GM19099 (cell line): ENCODE measurements around the gene HECW1.

Experiments used
- POLR2A ChIP-seq: IDR thresholded peaks from 3 replicates; pipeline ENCODE4 v1.6.1; 2011; ENCODE audit warnings: low read depth; ENCODE audit not compliant: insufficient read length; ENCODE audit errors: extremely low read depth

The HECW1 gene

DNA sequence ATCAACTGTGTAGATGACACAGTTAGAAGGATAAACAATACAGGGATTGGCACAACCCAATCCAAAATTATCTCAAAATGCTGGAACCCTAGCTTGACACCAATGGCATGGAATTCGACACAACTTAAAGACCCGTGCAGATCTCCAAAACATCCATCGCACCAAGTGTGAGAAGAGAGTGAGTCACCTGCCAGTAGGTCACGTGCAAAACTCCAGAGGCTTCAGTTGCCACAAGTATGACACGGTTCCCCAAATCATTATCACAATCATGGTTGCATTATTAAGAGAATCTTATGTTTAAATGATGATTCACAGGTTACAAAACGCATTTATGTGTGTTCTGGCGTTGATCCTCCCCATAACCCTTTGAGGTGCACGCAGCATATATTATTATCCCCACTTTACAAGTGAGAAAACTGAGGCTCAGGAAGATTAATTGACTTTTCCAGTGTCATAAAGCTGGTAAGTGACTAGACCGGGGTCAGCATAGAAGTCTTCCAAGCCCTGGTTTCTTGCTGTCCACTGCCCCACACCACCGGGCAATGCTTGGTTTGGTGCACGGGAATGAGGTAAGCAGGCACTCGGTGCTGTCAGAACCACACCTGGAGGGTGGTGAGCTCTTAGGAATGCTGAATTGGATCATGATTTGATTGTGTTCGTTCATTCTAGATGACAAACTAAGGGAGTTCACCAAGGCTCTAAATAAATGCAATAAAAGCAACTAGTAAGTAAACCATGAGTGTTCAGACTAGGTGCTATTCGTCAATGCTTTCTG is 446.9 kb downstream of the HECW1 start:
- no peak for TF ChIP-seq POLR2A

DNA sequence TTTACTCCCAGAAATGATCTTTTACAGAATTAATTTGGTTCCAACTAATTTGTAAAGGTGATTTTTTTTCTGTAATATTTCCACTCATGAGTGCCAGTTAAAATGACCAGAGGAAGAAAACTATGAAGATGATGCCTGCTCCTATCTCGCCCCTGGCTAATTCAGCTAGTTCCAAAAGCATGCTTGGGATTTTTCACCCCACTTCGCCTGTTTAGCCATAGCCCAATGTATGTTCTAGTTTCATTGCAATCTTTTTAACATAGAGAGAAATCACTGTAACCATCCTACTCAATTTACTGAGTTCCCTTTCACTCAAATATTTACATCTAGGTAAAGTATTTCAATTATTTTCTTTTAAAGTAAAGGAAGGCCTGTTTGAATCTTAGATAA is 447.5 kb downstream of the HECW1 start:
- TF ChIP-seq POLR2A: no peak

DNA sequence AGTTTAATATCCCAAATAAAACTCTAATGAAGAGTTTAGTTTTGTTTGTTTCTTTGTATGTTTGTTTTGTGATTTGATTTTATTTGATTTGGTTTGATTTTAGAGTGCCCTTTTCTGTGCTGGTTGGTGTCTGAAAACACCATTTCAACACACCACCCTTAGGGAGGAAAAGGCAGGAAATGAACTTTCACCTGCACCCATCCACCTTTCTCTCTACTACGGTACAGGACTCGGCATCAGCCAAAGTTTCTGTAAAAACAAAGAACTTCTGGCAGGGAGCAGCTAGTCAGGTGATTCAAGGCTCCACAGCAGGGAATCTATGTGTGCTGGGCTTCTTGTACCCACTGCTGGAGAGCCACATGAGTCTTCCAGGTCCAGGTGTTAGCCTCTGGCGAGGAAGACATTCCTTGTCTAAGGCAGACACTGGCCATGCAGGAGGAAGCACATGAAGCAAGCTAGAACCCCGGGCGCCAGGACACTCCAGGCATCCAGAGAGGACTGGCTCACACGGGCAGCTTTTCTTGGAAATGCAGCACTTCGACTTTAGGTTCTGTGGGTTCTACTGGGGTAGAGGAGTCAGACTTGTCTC is 448.4 kb downstream of the HECW1 start:
- TF ChIP-seq POLR2A: no peak

DNA sequence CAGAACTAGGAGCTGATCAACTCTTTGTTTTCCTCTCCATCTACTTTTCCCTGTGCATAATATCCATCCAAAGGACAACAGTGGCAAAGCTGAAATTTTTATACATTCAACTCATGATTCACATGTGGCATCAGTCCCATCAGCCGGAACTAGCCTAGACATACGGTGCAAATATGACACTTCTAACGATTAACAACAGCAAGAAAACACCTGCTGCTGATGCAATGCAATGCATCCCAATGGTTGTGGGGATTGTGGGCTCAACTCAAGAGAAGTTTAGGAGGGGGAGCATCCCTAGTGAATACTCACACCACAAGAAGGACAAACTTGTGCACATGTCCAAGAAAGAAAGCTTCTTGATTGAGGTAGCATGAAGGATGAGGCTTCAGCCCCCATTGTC is 449.9 kb downstream of the HECW1 start:
- TF ChIP-seq POLR2A: no peak

DNA sequence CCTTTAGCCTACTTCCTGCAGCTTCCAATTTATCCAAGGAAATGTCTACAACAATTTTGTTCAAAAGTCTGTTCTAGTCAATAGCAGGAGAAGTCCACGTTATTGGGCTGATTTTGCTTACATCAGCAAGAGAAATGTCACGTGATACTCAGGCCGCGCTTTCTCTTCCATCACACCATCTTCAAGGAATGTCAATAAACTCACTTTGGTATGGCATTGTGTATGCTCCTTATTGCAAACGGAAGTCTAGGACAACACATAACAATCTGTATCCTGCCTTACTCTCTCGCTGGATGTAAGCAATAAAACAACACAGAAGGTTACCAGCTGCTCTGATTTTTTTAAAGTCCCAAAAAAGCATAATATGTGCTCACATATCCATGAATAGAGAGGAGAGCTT is 453.3 kb downstream of the HECW1 start:
- TF ChIP-seq POLR2A: no peak

DNA sequence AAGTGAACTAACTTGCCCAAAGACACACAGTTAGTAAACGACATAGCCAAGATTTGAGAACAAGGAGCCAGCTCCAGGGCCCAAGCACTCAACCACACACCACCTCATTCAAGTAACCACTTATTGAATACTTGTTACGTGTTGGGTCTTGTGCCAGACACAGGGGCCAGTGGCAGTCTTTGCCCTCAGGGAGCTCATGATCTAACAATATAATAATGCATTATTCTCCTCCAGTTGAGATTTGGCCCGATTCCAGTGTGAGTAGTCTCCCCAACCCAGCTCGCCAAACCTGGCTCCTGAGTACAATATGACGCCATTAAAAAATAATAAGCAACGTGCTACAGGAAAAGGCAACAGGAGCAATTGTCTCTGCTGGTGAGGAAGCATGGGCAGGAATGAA is 456.1 kb downstream of the HECW1 start:
- no peak for TF ChIP-seq POLR2A

DNA sequence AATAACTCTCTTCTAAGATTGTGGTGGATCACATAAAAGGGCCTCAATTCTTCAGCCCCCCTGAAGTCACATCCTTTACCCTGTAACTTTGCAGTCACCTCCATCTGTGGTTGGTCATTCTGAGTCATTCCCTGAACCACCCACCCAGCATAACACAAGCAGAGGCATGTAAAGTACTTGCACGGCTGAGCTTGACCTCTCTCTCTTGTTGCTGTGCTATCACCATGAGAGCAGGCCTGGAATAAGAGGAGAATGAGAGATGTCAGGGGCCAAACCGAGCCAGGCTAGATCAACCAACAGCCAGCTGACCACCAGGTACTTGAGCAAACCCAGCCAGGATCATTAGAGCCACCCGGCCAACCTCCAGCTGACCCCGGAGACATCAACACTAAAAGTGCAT is 457.0 kb downstream of the HECW1 start:
- TF ChIP-seq POLR2A: no peak

DNA sequence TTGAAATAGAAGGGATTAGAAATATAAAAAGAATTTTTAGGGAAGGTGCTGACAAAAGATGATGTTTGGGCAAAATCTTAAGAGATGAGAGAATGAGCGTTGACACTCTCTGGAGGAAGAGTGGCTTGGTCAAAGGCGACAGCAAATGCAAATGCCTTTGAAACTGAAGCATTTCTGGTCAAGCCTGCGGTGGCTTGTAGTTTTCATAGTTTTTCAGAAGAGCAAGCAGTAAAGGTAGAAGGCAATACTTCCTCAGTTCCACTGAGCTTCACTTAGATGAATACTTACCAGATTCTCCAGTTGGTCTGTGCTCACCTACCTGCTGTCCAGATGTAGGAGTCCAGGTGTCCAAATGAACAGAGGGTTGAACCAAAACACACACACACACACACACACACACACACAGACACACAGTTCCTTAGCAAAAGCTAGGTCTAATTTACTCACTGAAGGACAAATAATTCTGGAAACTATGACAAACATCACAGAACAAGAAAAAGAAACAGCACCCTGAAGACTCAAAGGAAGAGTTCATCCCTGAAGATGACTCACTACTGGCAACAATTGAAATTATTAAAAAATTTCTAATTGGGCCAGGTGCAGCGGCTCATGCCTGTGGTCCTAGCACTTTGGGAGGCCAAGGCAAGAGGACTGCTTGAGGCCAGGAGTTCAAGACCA is 458.4 kb downstream of the HECW1 start:
- no peak for TF ChIP-seq POLR2A

DNA sequence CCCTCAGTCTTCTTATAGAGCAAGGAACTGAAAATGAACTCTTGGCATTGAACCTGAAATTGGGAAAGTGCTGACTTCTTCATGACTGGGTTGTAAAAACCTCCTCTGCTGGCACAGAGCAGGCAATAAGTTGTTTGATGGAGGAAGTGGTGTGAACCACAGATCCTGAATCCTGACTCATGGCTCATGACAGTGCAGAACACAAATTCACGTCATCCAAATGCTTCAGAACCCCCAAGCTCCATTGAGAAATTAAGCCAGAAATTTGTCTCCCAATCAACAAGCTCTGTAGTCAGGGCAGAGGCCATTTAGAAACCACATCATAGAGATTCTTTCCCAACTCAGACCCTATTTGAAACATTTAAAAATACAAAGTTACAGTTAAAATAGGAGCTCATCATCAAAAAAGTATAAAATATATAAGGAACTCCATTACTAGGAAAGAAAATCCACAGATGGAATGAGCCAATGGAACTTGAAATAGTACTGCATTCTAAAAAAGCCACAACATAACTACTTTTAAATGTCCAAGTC is 460.1 kb downstream of the HECW1 start:
- TF ChIP-seq POLR2A: no peak

DNA sequence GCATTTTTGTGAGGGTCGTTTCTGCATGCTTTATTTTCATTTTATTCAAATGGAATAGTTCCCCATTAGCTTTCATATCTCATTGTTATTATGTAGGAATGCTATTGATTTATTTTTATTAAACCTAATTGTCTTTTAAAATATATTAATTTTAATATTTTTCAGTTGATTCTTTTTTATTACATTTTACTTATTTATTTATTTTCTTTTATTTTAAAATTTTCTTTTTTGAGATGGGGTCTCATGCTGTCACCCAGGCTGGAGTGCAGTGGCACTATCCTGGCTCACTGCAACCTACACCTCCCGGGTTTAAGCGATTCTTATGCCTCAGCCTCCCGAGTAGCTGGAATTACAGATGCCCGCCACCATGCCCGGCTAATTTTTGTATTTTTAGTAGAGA is 463.1 kb downstream of the HECW1 start:
- no peak for TF ChIP-seq POLR2A

DNA sequence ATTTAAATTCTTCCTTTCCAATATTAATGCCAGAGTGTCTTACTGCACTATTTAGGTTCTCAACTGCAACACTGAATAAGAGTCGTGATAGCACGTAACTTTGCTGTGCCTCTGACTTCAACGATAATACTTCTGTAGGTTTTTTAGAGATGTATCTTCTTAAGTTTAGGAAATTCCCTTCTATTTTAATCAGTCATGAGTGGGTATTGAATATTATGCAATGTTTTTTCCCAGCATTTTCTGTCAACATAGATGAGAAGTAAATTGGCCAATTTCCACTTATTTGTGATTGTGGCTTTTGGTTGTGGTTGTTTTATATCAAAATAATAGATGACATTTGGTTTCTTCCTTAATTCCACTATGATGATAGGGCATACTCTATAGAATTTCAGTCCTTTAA is 463.8 kb downstream of the HECW1 start:
- no peak for TF ChIP-seq POLR2A

DNA sequence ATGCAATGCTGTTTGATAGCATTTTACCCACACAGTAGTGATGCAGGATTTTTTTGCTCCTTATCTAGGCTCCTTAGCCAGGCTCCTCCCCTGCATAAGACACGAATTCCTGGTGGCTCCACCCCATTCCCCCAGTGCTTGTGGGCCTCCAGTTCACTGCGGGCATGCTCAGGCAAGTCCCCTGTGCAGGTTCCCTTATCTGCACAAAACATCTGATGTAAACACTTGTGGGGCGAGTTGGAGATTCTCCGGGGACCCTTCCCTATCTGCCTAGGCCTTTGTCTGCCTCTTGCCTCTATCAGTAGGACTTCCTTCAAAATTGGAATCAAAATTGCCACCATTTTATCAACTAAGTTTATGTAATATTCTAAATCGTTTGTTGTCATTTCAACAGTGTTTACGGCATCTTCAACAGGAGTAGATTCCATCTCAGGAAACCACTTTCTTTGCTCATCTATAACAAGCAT is 465.1 kb downstream of the HECW1 start:
- TF ChIP-seq POLR2A: no peak

DNA sequence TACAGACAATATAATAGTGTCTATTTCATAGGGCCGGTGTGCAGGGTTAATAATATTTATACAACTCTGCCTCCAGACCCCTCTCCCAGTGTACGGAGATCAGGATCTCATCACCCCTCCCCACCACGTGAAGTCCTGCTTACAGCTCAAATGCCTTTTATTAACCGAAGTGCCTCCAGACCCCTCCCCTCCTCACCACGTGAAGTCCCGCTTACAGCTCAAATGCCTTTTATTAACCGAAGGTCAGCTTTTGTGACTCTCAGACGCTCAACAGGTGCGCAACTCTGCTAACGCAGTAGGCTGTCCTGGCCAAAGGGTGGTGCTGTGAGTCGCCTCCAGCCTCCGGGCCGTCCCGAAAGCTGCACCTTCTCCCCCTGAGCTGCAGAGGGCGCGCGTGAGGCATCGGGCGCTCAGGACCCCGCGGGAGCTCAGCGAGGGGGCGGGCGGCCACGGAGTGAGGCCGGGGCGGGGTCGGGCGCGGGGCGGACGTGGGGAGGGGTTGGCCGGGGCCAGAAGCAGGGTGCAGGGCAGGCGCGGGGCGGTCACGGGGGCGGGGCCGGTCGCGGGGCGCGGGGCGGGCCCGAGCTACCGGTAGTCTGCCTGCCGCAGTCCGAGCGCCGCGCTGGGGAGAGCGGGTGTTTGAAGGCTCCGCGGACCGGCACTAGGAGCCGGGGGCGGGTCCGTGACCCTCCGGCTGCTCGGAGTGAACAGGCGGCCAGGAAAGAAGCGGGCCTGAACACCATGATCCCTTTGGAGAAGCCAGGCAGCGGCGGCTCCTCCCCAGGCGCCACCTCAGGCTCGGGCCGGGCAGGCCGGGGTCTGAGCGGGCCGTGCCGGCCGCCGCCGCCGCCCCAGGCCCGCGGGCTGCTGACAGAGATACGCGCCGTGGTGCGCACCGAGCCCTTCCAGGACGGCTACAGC is 470.3 kb downstream of the HECW1 start, which contains the start of gene STK17A:
TSS of gene STK17A (plus strand) at position 606 of the 921 bp plus-strand sequence. CDS start at position 742, 136 bp downstream.
- peak; percentile 98 for TF ChIP-seq POLR2A

DNA sequence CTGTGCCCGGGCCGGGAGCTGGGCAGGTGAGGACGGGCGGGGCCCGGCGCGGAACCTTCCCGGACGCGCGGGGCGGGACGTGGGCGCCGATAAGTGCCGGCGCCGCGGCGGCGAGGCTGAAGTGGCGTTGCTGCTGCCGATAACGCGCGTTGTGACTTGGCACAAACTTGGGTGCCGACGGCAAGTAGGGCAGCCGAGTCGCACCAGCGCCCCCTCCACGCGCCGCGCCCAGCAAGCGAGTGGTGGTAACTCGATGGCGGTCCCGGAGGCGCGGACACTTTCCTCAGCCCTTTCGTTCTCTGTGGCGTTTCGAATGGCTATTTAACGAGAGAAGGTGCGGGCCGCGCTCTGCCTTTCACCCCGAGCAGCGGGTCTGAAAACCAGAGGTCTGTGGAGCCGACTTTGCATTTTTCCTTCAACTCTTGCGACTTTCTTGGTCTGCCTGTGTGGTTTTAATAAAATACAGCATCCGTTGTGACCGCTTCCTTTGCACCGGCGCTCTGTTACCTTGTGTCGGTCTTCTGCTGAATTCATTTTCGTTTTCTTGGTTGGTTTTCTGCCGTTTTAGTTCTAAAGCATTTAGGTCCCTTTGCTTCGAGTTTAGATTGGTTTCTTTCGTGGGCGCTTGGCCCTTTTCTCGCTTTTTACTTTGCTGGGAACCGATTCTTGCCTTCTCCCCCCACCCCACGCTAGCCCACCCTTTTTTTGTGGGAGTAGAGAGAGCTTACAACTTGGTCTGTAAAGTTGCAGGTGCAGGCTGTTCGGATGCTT is 471.2 kb downstream of the HECW1 start:
- TF ChIP-seq POLR2A: no peak

DNA sequence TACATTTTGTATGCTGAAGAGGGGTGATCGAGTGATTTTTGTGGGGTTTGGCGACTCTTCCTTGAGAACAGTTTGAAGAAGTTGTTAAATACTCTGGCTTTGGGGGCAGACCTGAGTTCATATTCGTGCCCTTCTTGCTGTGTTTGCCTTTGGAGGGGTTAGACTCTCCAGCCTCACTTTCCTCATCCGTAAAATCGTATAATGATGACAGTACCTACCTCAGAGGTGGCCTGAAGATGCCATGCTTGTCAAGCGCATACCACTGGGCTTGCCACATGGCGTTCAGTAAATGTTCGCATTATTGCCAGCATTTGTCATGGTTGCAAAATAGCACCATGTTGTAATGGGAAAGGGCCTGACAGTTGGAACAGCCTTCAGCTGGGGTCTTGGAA is 471.7 kb downstream of the HECW1 start:
- TF ChIP-seq POLR2A: no peak

DNA sequence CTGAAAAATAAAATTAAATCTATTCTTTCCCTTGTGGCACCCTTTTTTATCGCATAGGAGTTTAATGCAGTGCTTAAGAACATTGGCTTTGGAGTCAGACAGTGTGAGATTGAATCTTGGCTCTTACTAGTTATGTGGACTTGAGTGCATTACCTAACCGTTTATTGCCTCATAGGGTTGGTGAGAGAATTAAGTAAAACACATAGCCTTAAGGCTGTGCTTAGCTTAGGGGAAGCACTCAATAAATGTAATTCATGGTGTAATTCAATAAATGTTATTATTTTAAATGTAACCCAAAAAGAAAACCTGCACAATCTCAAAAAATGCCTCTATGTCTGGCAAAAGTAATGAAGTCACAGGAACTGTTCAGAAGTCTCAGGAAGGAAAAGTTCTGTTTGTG is 473.1 kb downstream of the HECW1 start:
- TF ChIP-seq POLR2A: no peak
